Neural cell (in vitro differentiated cells): Measurements from ENCODE around the gene CEP128.

Experiments
- CTCF ChIP-seq: fragments of 450-650 bp; IDR thresholded peaks from 2 replicates; pipeline ENCODE4 v1.5.1; 2014; ENCODE audit warnings: antibody characterized with exemption, mild to moderate bottlenecking, moderate library complexity; ENCODE audit not compliant: poor library complexity, severe bottlenecking
- EP300 ChIP-seq: fragments of 450-650 bp; conservative IDR thresholded peaks from 2 replicates; pipeline ENCODE4 v1.6.1; 2014; ENCODE audit warnings: antibody characterized with exemption, mild to moderate bottlenecking, moderate library complexity; ENCODE audit not compliant: poor library complexity, severe bottlenecking
- EZH2 ChIP-seq: fragments of 200-600, 300-800 bp; shearing (Covaris generic), sonication (generic); IDR thresholded peaks from 2 replicates; pipeline ENCODE4 v1.6.1; 2014; ENCODE audit warnings: antibody characterized with exemption, low read length, borderline replicate concordance, mild to moderate bottlenecking; ENCODE audit not compliant: insufficient read depth, poor library complexity, severe bottlenecking
- POLR2AphosphoS5 ChIP-seq: IDR thresholded peaks from 2 replicates; pipeline ENCODE4 v1.6.1; 2012
- REST ChIP-seq: IDR thresholded peaks from 2 replicates; pipeline ENCODE4 v1.6.1; 2012; ENCODE audit warnings: borderline replicate concordance

- TF ChIP-seq EZH2 = no peak
- no peak for TF ChIP-seq CTCF
- no peak for TF ChIP-seq EP300
- TF ChIP-seq REST = no peak
- no peak for TF ChIP-seq POLR2AphosphoS5
Observed at GRCh38 chr14:80956102-80956501, 14.6 kb upstream of the CEP128 start.
